Measurements from ENCODE around the gene PRR19.
"Not testable (repeated sequence)": the region's sequence is repeated elsewhere in the genome, so short reads cannot be mapped to it uniquely, and the experiment has no call there.

The PRR19 gene

DNA sequence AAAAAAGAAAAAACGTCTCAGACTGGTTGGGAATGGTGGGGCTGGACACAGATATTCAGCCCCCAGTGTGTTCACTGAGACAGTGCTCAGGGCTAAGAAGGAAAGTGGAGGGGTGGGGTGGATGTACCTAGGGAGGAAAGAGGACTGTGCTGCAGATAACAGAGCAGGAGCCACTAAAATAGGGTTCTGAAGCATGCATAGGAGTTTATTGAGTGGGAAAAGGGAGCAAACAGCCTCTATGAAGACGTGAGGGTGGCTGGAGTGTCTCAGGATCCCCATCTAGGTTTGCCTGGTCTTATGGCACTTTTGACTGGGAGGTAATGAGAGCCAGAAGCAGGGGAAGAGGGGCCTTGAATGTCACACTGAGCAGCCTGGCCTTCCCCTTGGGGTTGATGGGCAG is 26.9 kb downstream of the PRR19 start:
- DNase-seq: no peak

GRCh38 chr19:42330241-42330711 is 28.3 kb downstream of the PRR19 start:
- no peak for DNase-seq

DNA sequence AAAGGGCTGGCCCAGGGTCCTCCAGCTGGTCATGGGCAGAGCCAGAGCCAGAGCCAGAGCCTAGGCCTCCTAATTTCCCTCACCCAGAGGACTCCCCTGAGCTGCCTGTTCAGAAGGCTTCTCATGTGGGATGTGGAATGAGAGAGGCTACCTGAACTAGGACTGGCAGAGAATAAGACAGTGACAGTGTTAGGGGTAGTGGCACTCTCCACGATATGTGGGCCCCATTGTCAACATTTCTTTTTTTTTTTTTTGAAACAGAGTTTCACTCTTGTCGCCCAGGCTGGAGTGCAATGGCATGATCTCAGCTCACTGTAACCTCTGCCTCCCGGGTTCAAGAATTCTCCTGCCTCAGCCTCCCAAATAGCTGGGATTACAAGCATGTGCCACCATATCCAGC is 29.4 kb downstream of the PRR19 start:
- not testable (repeated sequence) for DNase-seq

DNA sequence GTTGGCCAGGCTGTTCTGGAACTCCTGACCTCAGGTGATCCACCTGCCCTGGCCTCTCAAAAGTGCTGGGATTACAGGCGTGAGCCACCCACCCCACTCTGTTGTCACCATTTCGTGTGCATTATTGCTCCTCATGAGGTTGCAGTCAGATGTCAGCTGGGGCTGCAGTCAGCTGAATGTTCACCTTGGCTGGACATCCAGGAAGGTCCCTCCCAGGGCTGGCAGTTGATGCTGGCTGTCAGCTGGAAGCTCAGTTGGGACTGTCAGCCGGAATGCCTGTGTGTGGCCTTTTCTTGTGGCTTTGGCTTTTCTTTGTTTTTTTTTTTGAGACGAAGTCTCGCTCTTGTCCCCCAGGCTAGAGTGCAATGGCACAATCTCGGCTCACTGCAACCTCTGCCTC is 30.1 kb downstream of the PRR19 start:
- DNase-seq: no peak

DNA sequence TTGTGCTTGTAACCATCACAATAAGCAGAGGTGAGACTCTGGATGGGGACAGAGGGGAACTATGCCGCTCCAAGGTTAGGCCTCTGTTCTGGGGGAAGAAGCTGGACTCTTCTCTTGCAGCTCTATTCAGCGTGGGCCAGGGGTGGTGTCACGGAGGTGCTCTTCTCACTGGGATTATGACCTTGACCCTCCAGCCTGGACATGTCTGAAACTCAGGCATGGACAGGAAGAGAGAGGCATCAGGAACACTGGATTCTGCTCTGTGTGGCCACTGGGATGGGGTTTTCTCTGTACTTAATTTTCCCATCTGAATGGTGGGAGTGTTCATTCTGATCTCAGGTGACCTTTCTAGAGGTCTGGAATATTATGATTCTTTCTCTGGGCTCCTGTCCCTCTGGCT is 31.1 kb downstream of the PRR19 start:
- DNase-seq: no peak

DNA sequence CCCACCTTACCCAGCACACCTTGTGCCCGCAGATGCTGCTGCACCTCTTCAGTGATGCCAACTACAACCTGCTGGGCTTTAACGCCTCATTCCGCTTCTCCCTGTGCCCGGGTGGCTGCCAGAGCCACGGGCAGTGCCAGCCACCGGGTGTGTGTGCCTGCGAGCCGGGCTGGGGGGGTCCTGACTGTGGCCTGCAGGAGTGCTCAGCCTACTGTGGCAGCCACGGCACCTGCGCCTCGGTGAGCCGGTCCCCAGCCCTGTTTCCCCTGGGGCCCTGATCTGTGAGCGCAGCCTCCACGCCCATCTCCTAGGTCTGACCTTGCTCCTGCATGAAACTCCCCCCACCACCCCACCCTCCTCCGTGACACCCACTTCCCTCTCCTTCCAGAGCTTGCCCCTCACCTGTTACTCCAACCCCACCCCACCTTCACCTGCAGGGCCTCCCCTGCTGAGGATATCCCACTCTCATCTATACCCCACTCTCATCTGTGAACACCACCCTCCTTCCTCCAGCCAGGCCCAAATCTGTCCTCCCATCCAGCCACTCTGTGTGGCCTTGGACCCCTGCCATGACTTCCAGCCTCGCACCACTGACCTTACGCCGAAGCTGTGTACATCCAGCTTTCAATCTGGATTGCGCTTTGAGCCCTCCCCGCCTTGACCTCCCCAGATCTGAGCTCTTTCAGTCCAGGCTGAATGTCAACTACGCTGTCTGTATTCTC is 32.2 kb downstream of the PRR19 start:
- no peak for DNase-seq

DNA sequence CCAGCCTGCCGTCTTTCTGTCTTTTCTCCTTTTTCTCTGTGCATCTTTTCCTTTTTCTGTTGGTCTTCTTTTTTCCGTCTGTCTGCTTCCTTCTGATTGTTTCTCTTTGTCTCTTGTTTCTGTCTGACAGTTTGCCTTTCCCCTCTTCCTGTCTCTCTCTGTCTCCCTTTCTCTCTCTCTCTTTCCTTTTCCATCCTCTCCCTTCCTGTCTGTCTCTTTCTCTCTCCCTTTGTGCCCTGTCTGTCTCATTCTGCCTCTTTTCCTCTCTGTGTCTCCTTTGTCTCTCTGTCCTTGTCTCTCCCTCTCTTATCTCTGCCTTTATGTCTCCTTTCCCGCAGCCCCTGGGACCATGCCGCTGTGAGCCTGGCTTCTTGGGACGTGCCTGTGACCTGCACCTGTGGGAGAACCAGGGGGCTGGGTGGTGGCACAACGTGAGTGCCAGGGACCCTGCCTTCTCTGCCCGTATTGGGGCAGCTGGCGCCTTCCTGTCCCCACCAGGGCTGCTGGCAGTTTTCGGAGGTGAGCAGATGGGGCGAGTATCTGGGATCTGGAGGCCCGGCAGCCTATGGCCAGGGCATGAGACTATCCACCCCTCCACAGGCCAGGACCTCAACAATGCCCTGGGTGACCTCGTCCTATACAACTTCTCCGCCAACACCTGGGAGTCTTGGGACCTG is 32.9 kb downstream of the PRR19 start:
- DNase-seq: no peak

- no peak for DNase-seq
Observed at GRCh38 chr19:42335374-42335936, 33.5 kb downstream of the PRR19 start.

- no peak for DNase-seq
Observed at GRCh38 chr19:42335971-42336370, 34.0 kb downstream of the PRR19 start.

GRCh38 chr19:42339126-42339860 is 37.4 kb downstream of the PRR19 start:
- DNase-seq: not testable (repeated sequence)

- not testable (repeated sequence) for DNase-seq
Observed at GRCh38 chr19:42339922-42340321, 38.0 kb downstream of the PRR19 start.

DNA sequence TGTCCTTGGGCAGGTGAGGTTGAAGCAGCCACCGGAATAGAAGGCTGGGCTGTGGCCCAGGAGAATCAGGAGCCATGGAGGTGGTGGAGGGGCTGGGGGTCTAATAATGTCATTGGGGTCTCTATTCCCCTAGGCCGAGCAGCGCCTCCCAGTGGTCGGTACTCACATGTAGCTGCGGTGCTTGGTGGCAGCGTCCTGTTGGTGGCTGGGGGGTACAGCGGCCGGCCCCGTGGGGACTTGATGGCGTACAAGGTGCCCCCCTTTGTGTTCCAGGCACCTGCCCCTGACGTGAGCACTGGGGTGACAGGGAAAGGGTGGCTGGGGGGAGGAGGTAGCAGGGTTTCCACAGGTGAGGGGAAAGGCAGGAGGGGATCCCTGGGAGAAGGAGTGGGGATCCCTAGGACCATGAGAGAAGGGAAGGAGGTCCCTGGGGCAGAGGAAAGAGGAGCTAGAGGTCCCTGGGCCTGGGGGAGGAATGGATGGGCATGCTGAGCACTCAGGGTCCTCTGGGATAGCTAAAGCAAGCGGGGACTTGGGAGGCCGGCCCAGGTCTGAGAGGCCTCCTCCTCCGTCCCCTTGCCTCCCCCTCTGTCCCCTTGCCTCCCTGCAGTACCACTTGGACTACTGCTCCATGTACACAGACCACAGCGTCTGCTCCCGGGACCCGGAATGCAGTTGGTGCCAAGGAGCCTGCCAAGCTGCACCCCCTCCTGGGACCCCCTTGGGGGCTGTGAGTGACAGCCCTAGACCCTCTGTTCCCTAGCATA is 41.6 kb downstream of the PRR19 start:
- no peak for DNase-seq

DNA sequence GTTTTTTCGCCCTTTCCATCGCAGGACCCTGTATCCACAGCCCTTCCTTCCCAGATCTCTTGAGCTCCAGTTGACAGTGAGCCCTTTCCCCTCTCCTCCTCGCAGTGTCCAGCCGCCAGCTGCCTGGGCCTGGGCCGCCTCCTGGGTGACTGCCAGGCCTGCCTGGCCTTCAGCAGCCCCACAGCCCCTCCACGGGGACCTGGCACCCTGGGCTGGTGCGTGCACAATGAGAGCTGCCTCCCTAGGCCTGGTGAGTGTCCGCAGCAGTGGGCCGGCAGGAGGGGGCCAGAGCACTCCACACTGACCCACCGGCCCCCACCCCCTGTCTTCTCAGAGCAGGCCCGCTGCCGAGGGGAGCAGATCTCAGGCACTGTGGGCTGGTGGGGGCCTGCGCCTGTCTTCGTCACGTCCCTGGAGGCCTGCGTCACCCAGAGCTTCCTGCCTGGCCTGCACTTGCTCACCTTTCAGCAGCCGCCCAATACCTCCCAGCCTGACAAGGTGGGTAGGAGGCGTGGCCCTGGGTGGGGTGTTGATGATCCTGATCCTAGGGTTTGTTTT is 42.5 kb downstream of the PRR19 start:
- DNase-seq: no peak

GRCh38 chr19:42345191-42345812 is 43.4 kb downstream of the PRR19 start:
- DNase-seq: no peak

- no peak for DNase-seq
Observed at GRCh38 chr19:42348211-42348610, 46.3 kb downstream of the PRR19 start.

DNA sequence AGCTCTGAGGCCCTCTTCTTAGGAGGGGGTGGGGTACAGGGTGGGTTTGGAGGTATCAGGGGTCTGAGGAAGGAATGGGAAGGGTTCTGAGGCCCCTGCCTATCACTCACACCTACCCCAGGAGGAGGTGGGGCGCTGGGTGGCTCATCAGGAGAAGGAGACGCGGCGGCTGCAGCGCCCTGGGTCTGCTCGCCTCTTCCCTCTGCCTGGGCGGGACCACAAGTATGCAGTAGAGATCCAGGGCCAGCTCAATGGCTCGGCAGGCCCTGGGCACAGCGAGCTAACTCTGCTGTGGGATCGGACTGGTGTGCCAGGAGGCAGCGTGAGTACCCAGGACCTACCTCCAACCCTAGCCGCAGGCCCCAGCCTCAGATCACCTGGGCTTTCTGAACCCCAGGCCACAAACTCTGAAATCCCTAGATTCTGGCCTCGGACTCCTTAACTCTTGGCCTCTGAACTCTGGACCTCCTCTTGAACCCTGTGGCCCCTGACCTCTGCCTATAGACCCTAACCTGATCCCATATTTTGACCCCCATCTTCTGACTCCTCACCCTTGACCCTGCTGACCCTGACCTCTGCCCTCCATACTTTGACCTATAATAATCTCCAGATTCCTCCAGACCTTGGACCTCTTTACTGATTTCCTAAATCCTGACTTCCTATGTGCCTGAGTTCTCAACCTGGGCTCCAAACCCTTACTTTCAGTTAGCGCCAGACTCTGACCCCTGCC is 47.6 kb downstream of the PRR19 start:
- no peak for DNase-seq

DNA sequence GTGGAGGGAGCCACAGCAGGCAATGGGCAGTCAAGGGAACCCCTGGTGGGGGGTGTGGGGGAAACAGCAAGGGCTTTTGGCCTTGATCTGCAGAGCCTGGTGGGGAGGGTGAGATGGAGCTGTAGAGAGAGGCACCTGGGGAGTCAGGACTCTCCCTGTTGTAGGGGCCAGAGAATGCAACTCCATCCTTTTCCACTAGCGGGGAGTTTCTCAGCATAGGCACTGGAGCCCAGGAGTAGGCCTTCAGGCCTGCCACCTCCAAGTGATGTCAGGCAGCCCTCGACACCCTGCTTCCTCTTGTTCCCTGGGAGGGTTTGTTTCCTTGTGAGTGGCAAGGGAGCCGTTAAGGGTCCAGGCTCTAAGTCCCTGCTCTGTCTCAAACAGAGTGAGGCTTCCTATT is 48.5 kb downstream of the PRR19 start:
- no peak for DNase-seq

DNA sequence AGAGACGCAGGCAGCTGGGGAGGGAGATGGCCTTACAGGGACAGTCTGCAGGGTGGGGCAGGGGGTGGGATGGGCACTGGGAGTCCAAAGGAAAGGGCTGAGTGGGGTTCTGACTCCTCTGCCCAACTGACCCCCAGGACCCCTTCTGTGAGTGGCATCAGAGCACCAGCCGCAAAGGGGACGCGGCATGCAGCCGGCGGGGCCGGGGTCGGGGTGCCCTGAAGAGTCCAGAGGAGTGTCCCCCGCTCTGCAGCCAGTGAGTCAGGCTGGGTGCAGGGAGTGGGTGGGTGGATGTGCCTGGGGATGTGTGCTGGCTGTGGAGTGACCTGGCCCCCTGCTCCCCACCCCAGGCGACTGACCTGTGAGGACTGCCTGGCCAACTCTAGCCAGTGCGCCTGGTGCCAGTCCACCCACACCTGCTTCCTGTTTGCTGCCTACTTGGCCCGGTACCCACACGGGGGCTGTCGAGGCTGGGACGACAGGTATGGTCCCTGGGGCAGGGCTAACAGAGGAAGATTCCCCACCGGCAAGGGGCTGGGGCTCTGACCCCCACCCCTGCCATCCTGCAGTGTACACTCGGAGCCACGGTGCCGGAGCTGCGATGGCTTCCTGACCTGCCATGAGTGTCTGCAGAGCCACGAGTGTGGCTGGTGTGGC is 49.3 kb downstream of the PRR19 start:
- no peak for DNase-seq

GRCh38 chr19:42352301-42353259 is 50.6 kb downstream of the PRR19 start:
- no peak for DNase-seq
